ENCODE results near the gene CBX5. TPM values are rescaled to one million over a fixed set of nuclear protein-coding genes. Genes with fewer than 3 reads are reported as not detected.

Gene CBX5
- 11.6 and 14.1 TPM in 2 replicates for polyA plus RNA-seq (2012; rRNA removed)
- polyA plus RNA-seq (2012; cell fraction: cytosol; rRNA removed), result 15.2 and 17.9 TPM in 2 replicates
- 8.3 and 12.6 TPM in 2 replicates for polyA plus RNA-seq (2012; cell fraction: nucleus; rRNA removed)

DNA sequence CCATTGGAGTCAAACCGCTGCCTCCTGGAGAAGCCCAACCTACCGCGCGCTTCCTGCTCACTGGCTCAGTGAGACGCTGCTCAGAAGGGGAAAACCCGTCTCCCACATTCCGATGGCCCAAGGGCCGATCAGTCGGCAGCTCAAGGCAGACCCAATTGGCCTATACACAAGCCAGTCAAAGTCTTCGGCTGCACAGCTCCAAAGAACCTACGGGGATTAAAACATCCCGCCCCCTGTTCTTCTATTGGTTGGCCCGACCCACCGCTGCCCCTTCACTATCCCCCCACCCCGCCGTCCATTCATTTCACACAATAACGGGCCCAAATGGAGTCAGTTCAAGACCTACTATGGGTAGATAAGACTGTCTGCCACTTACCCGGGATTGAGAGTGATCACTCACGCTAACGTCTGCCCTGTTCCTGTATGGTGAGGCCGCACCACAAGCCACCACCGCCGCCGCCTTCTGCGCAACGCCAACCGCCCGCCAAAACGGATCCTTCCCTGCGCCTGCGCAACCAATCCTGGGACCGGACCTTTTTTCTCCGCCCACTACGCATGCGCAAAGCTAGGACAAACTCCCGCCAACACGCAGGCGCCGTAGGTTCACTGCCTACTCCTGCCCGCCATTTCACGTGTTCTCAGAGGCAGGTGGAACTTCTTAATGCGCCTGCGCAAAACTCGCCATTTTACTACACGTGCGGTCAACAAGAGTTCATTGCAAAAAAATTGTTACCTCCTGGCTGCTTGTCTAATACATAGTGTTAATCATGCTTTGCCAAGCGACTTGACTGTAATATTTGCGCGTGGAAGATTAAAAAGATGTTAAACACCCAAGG is at the start of gene CBX5:
TSS of gene CBX5 (minus strand) at position 491 of the 836 bp plus-strand sequence. CDS start 22,472 bp downstream, outside the sequence.
- Histone ChIP-seq H3K27me3 (ENCODE audit: insufficient read depth) (no peaks in the 10 kb centered on the region), H3K9me3 (no peaks in the 10 kb centered on the region), H3K4me2 (peak within 1 kb of the TSS; percentile 98), H3K9ac (peak within 1 kb of the TSS; percentile 98), H3K4me1 (ENCODE audit: control insufficient read depth in 1 of 2, insufficient read depth in 2 of 2, low read depth in 1 of 2, low read length in 1 of 2) (peaks cover 15 to 26% of the 10 kb centered on the region in 2 experiments; a peak in 3 of 4 replicates), H3F3A (replicated peaks; ENCODE audit: insufficient read depth) (peaks cover 49% of the 10 kb centered on the region), H4K20me1 (ENCODE audit: insufficient read depth) (peaks cover 38% of the 10 kb centered on the region), H2AFZ (ENCODE audit: low read depth) (peak within 1 kb of the TSS; percentile 52; the same call in 1 of the 2 replicates), H3K9me2 (no peaks in the 10 kb centered on the region), H3K4me3 (ENCODE audit: low read depth in 2 of 2, low read length in 1 of 2) (peak within 1 kb of the TSS; percentile 80 to 88), H3K79me2 (ENCODE audit: insufficient read depth) (peaks cover 87% of the 10 kb centered on the region), H3K36me3 (replicated peaks in 1 of 2; ENCODE audit: control insufficient read depth in 1 of 2, insufficient read depth in 2 of 2, low read length in 1 of 2) (peaks cover 34 to 35% of the 10 kb centered on the region in 2 experiments), H3K27ac (ENCODE audit: low read depth in 2 of 2, low read length in 1 of 2) (peak within 1 kb of the TSS; percentile 93 to 99)
- CTCF ChIA-PET, result interaction anchor here (0.7 to 2.9 kb wide), 13 partner anchors 15 to 242 kb away, joined by 3 to 13 read pairs (median 4); no protein-coding TSS in a partner anchor
- POLR2A ChIA-PET, result interaction anchor here (0.7 to 3.5 kb wide), 27 partner anchors 8 to 262 kb away, joined by 3 to 36 read pairs (median 4); partner anchors contain the start of genes COPZ1, HOXC4 and HOXC5
- WGBS (ENCODE audit: low lambda C conversion rate), result under 1% methylated on average over 41 of the region's 49 CpGs
- peak; percentile 92 for DNase-seq
- TF ChIP-seq TEAD4 (IDR thresholded peaks at IDR 0.05; ENCODE audit: borderline replicate concordance, insufficient read depth) (no peak), RCOR1 (IDR thresholded peaks at IDR 0.05; ENCODE audit: low read length) (0 out of 2 replicates have a peak, but pooled peaks have one; percentile 35), RAD21 (IDR thresholded peaks at IDR 0.05; ENCODE audit: low read length) (peak; percentile 28; the same call in 1 of the 2 replicates), GATA2 (CRISPR knock-in tag; IDR thresholded peaks at IDR 0.05) (no peak), SMC3 (IDR thresholded peaks at IDR 0.05; ENCODE audit: low read depth, low read length) (no peak), EP300 (IDR thresholded peaks at IDR 0.05; ENCODE audit: borderline replicate concordance in 1 of 2, low read depth in 1 of 2, low read length in 1 of 2) (peak in 1 of 2 experiments; percentile 4; a peak in 1 of 4 replicates), JUND (IDR thresholded peaks at IDR 0.05) (no peak), NFIC (IDR thresholded peaks at IDR 0.05; ENCODE audit: borderline replicate concordance) (no peak), EZH2phosphoT487 (IDR thresholded peaks at IDR 0.05; ENCODE audit: borderline replicate concordance, low read depth) (no peak), CHD2 (IDR thresholded peaks at IDR 0.05; ENCODE audit: low read length, partially characterized antibody) (peak; percentile 61), RXRA (IDR thresholded peaks at IDR 0.05; ENCODE audit: borderline replicate concordance, low read depth) (no peak), NRF1 (IDR thresholded peaks at IDR 0.05; ENCODE audit: low read depth, low read length) (peak; percentile 100), MXI1 (IDR thresholded peaks at IDR 0.05; ENCODE audit: low read depth, low read length) (peak; percentile 94), YY1 (IDR thresholded peaks at IDR 0.05; ENCODE audit: low read depth) (peak; percentile 90), FOXM1 (IDR thresholded peaks at IDR 0.05; ENCODE audit: low read depth) (no peak), POLR2AphosphoS5 (IDR thresholded peaks at IDR 0.05; ENCODE audit: low read depth, low read length) (peak; percentile 95), GABPA (IDR thresholded peaks at IDR 0.05; ENCODE audit: low read depth) (no peak; the same call in 1 of the 2 replicates), SIN3A (IDR thresholded peaks at IDR 0.05; ENCODE audit: borderline replicate concordance, low read depth, low read length) (peak; percentile 61; the same call in 1 of the 2 replicates)
- TF ChIP-seq, protein P1, sequence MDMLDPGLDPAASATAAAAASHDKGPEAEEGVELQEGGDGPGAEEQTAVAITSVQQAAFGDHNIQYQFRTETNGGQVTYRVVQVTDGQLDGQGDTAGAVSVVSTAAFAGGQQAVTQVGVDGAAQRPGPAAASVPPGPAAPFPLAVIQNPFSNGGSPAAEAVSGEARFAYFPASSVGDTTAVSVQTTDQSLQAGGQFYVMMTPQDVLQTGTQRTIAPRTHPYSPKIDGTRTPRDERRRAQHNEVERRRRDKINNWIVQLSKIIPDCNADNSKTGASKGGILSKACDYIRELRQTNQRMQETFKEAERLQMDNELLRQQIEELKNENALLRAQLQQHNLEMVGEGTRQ (IDR thresholded peaks at IDR 0.05; ENCODE audit: borderline replicate concordance, low read depth, low read length), result no peak
- TF ChIP-seq, protein P2, sequence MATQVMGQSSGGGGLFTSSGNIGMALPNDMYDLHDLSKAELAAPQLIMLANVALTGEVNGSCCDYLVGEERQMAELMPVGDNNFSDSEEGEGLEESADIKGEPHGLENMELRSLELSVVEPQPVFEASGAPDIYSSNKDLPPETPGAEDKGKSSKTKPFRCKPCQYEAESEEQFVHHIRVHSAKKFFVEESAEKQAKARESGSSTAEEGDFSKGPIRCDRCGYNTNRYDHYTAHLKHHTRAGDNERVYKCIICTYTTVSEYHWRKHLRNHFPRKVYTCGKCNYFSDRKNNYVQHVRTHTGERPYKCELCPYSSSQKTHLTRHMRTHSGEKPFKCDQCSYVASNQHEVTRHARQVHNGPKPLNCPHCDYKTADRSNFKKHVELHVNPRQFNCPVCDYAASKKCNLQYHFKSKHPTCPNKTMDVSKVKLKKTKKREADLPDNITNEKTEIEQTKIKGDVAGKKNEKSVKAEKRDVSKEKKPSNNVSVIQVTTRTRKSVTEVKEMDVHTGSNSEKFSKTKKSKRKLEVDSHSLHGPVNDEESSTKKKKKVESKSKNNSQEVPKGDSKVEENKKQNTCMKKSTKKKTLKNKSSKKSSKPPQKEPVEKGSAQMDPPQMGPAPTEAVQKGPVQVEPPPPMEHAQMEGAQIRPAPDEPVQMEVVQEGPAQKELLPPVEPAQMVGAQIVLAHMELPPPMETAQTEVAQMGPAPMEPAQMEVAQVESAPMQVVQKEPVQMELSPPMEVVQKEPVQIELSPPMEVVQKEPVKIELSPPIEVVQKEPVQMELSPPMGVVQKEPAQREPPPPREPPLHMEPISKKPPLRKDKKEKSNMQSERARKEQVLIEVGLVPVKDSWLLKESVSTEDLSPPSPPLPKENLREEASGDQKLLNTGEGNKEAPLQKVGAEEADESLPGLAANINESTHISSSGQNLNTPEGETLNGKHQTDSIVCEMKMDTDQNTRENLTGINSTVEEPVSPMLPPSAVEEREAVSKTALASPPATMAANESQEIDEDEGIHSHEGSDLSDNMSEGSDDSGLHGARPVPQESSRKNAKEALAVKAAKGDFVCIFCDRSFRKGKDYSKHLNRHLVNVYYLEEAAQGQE (IDR thresholded peaks at IDR 0.05; ENCODE audit: low read depth, low read length), result peak; percentile 0; the same call in 1 of the 2 replicates
- TF ChIP-seq, protein P3, sequence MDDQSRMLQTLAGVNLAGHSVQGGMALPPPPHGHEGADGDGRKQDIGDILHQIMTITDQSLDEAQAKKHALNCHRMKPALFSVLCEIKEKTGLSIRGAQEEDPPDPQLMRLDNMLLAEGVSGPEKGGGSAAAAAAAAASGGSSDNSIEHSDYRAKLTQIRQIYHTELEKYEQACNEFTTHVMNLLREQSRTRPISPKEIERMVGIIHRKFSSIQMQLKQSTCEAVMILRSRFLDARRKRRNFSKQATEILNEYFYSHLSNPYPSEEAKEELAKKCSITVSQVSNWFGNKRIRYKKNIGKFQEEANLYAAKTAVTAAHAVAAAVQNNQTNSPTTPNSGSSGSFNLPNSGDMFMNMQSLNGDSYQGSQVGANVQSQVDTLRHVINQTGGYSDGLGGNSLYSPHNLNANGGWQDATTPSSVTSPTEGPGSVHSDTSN (IDR thresholded peaks at IDR 0.05), result peak; percentile 100
- TF ChIP-seq, protein P4, sequence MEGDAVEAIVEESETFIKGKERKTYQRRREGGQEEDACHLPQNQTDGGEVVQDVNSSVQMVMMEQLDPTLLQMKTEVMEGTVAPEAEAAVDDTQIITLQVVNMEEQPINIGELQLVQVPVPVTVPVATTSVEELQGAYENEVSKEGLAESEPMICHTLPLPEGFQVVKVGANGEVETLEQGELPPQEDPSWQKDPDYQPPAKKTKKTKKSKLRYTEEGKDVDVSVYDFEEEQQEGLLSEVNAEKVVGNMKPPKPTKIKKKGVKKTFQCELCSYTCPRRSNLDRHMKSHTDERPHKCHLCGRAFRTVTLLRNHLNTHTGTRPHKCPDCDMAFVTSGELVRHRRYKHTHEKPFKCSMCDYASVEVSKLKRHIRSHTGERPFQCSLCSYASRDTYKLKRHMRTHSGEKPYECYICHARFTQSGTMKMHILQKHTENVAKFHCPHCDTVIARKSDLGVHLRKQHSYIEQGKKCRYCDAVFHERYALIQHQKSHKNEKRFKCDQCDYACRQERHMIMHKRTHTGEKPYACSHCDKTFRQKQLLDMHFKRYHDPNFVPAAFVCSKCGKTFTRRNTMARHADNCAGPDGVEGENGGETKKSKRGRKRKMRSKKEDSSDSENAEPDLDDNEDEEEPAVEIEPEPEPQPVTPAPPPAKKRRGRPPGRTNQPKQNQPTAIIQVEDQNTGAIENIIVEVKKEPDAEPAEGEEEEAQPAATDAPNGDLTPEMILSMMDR (IDR thresholded peaks at IDR 0.05), result no peak
- TF ChIP-seq, protein P5, sequence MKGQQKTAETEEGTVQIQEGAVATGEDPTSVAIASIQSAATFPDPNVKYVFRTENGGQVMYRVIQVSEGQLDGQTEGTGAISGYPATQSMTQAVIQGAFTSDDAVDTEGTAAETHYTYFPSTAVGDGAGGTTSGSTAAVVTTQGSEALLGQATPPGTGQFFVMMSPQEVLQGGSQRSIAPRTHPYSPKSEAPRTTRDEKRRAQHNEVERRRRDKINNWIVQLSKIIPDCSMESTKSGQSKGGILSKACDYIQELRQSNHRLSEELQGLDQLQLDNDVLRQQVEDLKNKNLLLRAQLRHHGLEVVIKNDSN (IDR thresholded peaks at IDR 0.05; ENCODE audit: borderline replicate concordance, low read depth), result peak; percentile 42; the same call in 1 of the 2 replicates

All from SK-N-SH (cell line).